OCI-LY1 (cell line): ENCODE data around the gene ARMC9.

Source experiments
- EZH2 ChIP-seq: fragments of 200-600 bp; sonication (generic), shearing (Covaris generic); IDR thresholded peaks from 2 replicates; pipeline ENCODE4 v1.8.0; 2017; ENCODE audit warnings: borderline replicate concordance, mixed run types, mild to moderate bottlenecking, antibody characterized with exemption, low read length, moderate library complexity, mixed read lengths
- TF ChIP-seq, protein P1 (sequence below): fragments of 200-600 bp; sonication (generic), shearing (Covaris generic); IDR thresholded peaks from 2 replicates; pipeline ENCODE4 v1.5.1; 2017; ENCODE audit warnings: mild to moderate bottlenecking, antibody characterized with exemption, low read length, moderate library complexity, mixed read lengths

- TF ChIP-seq, protein P1, sequence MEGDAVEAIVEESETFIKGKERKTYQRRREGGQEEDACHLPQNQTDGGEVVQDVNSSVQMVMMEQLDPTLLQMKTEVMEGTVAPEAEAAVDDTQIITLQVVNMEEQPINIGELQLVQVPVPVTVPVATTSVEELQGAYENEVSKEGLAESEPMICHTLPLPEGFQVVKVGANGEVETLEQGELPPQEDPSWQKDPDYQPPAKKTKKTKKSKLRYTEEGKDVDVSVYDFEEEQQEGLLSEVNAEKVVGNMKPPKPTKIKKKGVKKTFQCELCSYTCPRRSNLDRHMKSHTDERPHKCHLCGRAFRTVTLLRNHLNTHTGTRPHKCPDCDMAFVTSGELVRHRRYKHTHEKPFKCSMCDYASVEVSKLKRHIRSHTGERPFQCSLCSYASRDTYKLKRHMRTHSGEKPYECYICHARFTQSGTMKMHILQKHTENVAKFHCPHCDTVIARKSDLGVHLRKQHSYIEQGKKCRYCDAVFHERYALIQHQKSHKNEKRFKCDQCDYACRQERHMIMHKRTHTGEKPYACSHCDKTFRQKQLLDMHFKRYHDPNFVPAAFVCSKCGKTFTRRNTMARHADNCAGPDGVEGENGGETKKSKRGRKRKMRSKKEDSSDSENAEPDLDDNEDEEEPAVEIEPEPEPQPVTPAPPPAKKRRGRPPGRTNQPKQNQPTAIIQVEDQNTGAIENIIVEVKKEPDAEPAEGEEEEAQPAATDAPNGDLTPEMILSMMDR = no peak
- no peak for TF ChIP-seq EZH2
Measured at GRCh38 chr2:231287696-231288095, 89.3 kb downstream of the ARMC9 start.
